H7 (cell line): ENCODE data around the gene TSPAN9. TPM values are rescaled to one million over a fixed set of nuclear protein-coding genes. Genes with fewer than 3 reads are reported as not detected.

ENCODE experiments used
- DNase-seq: peaks from one replicate; pipeline ENCODE4 v3.0.0; 2012
- H3K27me3 ChIP-seq: 2 replicates; pipeline ENCODE4 v1.6.0; 2011; ENCODE audit warnings: mild to moderate bottlenecking, low read length; ENCODE audit not compliant: control insufficient read depth, insufficient read depth
- H3K36me3 ChIP-seq: replicated peaks from 2 replicates; pipeline ENCODE4 v1.5.1; 2011; ENCODE audit warnings: low read length; ENCODE audit not compliant: control insufficient read depth, insufficient read depth
- H3K4me3 ChIP-seq: 2 replicates; pipeline ENCODE4 v1.5.1; 2011; ENCODE audit warnings: low read depth, mild to moderate bottlenecking, control low read depth, low read length, moderate library complexity; ENCODE audit not compliant: insufficient read depth
- total RNA-seq: library from RNA; depleted of rRNA; stranded (reverse); fragments of >200 nt; shearing (Covaris generic); gene quantifications from 2 replicates; pipeline ENCODE4 v1.2.3, GENCODE V29; 2014

The TSPAN9 gene
- total RNA-seq, 1 experiment from 2014 or later, result 22.4 TPM

DNA sequence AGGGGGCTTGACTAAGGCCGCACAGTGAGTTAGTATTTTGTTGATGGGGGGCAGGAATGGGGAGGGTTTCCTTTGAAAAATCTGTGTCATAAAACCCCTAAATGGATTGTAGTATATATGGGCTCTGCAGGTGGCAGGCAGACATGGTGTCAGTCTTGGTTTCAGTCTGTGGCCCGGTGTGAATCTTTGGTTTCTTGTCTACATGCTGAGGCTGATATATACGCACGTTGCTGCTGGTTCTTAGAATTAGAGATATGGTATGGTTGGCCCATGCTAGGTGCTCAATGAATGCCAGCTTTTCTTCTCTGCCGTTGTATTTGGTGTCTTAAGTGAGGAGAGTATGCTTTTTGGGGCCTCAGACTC, 73.1 kb downstream of the TSPAN9 start:
- no peaks in the 10 kb centered on the region for H3K27me3 ChIP-seq
- DNase-seq, result no peak
- H3K4me3 ChIP-seq, result no peak overlapping the region
- H3K36me3 ChIP-seq, result no peaks in the 10 kb centered on the region

DNA sequence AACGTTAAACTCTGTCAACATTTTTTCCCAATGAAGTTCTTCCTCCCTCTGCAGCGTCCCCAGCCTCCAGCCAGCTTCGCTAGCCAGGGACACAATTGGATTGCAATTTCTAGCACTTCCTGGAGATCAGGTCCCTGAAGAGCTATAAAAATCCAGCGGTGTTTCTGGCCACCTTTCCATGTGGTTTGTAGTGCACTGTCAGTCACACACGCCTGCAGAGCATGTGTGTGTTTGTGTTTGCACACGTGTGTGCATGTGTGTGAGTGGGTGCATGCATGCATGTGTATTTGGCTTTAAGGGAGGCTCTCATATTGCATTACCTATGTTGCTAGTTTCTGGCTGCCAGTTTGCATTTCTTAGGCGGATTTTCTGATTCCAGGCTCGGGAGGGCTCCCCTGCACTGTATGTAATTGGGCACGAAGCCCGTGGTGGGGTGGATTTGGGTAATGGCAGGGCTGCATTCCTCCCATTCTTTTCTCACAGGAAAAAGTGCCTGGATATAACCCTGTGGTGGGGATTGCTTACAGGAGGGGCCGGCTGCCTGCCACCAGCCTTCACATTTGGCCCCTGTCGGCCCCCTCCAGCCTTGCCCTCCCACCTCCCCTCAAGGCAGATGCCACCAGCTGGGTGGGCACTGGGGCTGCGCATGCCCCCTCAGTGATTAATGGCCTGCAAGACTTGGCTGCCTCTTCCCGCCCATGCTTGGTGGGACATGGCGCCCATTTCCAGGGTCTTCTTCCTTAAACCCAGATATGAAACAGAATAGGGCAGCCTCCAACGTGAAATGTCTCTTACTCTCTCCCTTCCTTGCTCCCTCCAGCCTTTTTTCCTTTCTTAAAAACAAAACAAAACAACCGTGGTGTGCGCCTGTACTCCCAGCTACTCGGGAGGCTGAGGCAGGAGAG, 74.0 kb downstream of the TSPAN9 start:
- no peaks in the 10 kb centered on the region for H3K27me3 ChIP-seq
- H3K36me3 ChIP-seq, result no peaks in the 10 kb centered on the region
- no peak overlapping the region for H3K4me3 ChIP-seq
- peak; percentile 83 for DNase-seq

DNA sequence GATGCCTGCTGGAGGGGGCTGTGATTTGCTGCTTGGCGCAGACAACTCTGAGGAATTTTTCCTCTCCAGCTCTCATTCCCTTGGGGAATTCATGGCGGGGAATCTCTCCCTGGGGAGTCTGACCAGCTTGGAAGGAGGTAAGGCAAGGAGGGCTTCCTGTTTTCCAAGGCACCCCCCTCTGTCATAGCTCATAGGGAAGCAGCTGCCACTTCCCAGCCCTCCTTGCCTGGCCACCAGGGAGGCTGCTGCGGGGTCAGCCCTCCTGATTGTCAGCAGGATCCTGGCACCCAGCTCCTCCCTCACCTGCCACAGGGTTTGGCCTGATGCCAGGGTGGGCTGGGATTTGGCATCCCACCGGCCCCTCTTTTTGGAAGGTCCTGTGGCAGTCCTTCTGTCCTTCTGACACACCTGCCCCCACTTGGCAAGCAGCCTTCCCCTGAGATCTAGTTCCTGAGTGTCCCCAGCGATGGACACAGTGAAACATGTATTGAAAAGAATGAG, 74.9 kb downstream of the TSPAN9 start:
- Histone ChIP-seq H3K36me3 (no peaks in the 10 kb centered on the region), H3K4me3 (no peak overlapping the region), H3K27me3 (no peaks in the 10 kb centered on the region)
- peak; percentile 81 for DNase-seq

DNA sequence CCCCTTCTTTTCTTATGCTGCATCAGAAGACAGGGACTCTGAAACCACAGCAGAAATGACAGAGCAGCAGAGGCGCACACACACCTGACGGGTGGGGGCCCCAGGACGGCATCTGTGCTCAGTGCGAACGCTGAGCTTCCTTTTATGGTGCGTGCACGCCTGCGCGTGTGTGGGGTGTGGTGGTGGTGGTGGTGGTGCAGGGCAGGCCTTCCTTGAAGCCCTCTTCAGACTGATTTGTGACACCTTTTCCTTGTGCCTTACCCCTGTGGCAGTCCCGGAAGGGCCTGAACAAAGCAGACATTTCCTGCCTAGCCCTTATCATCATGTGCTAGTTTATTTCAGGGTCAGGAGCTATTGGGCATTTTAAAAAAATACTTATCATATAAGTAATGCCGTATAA, 75.7 kb downstream of the TSPAN9 start:
- Histone ChIP-seq H3K36me3 (no peaks in the 10 kb centered on the region), H3K4me3 (no peak overlapping the region), H3K27me3 (no peaks in the 10 kb centered on the region)
- no peak for DNase-seq

DNA sequence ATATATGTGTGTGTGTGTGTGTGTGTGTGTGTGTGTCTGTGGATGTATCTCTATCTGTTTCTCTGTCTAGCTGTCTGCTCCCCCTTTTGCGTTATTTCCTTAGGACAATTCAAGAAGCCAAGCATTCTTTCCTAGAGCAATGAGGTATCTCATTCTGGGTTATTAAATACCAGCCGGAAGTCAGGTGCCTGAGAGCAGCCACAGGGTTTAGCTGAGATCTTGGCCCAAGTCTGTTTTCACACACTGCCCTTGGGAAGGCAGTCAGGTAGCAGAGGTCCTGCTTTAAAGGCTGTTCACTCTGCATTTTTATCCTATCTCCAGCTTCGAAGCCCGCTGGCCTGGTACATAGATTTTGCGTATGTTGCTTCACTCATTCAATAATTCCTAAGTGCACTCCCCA, 76.8 kb downstream of the TSPAN9 start:
- DNase-seq, result no peak

DNA sequence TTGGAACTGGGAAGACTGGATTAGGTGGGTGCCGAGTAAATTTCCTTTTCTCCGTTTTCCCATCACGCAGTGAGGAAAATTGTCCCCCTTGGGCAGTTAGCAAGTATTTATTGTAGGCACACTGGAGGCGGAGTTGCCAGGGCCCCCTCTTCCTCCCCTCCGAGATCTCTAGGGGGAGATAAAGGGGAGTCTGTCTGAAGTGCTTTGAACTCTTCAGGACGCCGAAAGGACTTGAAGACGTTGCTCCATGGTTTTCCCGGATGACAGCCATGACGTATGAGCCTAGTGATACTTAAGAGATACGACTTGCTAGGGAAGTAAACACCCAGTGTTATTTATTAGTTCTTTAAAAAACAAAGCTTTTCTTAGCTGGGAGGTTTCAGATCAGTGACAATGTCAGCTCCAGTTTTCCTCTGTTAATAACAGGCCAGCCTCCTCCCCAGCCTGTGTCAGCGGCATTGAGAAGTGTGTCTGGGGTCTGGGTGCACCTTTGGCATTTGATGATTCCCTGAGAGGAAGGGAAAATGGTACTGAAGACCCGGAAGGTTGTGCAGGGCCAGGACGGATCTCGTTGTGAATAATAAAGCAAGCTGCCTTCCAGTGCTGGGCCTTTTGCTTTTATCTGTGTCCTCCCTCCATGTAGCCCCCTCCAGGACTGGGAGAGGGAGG, 78.7 kb downstream of the TSPAN9 start:
- H3K27me3 ChIP-seq, result no peaks in the 10 kb centered on the region
- H3K36me3 ChIP-seq, result no peaks in the 10 kb centered on the region
- DNase-seq, result no peak
- H3K4me3 ChIP-seq, result no peak overlapping the region

More for the DNA sequence above, 76.8 kb downstream of the TSPAN9 start:
- Histone ChIP-seq H3K36me3 (no peaks in the 10 kb centered on the region), H3K4me3 (no peak overlapping the region), H3K27me3 (no peaks in the 10 kb centered on the region)

DNA sequence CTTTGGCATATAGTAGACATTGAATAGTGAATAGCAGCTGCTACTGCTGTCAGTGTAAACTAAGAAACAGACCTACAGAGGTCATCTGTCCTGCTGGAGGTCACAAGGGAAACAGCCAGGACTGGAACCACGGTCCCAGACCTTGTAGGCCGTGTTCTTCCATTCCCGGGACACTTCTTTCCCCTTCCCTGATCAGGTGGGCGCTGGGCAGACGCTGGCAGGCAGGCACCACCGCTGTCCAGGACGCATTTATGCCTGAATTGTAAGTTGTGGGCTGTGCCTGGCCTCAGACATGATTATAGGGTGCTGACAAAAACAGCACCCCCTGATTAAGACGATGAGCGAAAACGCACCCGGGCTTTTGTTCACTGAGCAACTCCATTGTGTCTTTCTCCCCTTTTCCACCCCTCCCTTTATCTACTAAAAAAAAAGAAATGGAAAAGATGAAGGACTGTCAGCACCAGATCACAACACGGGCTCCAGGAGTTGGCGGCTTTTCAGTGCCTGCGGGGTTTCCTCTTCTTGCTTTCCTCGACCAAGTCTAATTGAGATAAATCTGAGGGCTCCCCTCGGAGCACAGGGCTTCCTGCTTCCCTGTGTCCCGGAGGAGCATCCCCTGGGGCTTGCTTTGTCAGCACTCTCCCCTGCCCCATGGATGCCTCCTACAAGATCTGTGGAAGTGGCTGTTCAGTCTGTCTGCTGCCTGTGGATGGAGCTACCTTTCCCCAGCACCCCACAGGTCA, 80.6 kb downstream of the TSPAN9 start:
- Histone ChIP-seq H3K27me3 (no peaks in the 10 kb centered on the region), H3K4me3 (no peak overlapping the region), H3K36me3 (no peaks in the 10 kb centered on the region)
- no peak for DNase-seq

DNA sequence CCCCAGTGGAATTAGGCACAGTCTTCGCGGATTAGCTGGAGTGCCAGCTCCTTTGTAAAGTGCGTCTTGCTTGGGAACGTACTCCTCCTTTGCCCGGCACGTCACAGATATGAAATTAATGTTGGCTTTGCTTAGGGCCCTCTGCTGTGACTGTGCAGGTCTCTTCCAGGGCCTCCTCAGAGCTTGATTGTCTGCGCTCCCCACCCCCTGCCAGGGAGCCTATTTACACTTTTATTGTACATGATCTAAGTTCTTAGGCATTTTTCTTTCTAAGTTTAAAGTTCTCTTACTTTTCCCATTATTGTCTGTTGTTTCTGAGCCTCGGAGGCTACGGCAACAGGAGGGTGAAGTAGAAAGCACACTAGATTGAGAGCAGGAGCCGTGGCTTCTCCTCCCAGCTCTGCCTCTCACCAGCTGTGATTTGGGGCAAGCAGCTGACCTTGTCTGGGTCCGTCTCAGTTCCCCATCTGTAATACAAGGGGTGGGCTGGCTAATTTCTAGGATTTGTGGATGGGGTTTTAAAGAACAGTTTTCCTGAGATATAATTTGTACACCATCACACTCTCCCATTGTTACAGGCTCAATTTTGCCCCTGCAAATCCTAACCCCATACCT, 81.8 kb downstream of the TSPAN9 start:
- no peaks in the 10 kb centered on the region for H3K27me3 ChIP-seq
- no peak overlapping the region for H3K4me3 ChIP-seq
- H3K36me3 ChIP-seq, result no peaks in the 10 kb centered on the region
- no peak for DNase-seq

DNA sequence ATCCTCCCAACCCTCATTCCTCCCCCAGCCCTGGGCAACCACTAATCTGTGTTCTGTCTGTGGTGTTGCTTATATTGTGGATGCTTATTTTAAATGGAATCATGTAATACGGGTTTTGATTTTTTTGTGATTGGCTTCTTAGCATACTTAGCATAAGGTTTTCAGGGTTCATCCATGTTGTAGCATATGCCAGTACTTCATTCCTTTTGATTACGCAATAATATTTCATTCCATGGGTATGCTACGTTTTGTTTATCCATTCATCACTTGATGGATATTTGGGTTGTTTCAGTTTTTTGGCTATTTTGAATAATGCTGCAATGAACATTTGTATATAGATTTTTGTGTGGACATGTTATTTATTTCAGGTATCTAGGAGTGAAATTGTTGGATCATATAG, 82.9 kb downstream of the TSPAN9 start:
- H3K4me3 ChIP-seq, result no peak overlapping the region
- no peak for DNase-seq
- H3K27me3 ChIP-seq, result no peaks in the 10 kb centered on the region
- H3K36me3 ChIP-seq, result no peaks in the 10 kb centered on the region

DNA sequence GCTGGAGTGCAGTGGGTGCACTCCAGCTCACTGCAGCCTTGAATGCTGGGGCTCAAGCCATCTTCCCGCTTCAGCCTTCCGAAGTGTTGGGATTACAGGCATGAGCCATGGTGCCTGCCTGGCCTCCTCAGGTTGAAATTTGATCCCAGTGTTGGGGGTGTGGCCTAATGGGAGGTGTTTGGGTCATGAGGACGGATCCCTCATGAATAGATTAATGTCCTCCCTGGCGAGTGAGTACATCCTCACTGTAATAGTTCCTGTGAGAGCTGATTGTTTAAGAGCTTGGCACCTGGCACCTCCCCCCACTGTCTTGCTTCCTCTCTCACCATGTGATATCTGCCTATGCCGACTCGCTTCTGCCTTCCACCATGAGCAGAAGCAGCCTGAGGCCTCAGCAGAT, 84.7 kb downstream of the TSPAN9 start:
- DNase-seq, result no peak
- H3K36me3 ChIP-seq, result no peaks in the 10 kb centered on the region
- no peaks in the 10 kb centered on the region for H3K27me3 ChIP-seq
- H3K4me3 ChIP-seq, result no peak overlapping the region

DNA sequence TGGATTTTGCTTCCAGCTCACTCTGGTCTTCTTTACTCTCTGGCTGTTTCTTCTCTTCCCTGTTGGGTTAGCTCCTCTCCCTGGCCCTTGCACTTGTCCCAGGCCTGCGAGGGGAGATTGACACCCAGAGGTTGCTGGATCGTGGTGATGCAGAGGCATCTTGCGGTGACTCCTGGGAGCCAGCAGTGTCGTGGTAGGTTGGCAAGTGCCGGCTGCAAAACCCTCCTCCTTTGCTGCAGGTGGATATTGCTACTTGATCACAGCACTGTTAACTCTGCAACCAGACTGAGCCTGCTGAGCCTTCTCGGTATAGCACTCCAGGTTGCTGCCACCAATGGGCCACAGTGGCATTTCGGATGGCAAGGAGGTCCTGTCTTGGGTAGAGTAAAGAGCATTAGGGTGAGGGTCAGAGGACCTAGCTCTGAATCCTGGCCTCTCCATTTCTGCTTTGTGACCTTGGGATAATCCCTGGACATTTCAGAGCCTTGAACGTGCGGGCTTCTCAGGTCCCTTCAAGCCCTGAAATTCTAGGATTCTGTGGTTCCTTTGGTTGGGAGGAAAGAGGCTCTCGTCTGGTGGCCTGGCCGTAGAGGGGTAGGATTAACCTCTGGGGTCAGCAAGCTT, 87.4 kb downstream of the TSPAN9 start:
- no peak for DNase-seq
- no peaks in the 10 kb centered on the region for H3K36me3 ChIP-seq
- H3K4me3 ChIP-seq, result no peak overlapping the region
- no peaks in the 10 kb centered on the region for H3K27me3 ChIP-seq

DNA sequence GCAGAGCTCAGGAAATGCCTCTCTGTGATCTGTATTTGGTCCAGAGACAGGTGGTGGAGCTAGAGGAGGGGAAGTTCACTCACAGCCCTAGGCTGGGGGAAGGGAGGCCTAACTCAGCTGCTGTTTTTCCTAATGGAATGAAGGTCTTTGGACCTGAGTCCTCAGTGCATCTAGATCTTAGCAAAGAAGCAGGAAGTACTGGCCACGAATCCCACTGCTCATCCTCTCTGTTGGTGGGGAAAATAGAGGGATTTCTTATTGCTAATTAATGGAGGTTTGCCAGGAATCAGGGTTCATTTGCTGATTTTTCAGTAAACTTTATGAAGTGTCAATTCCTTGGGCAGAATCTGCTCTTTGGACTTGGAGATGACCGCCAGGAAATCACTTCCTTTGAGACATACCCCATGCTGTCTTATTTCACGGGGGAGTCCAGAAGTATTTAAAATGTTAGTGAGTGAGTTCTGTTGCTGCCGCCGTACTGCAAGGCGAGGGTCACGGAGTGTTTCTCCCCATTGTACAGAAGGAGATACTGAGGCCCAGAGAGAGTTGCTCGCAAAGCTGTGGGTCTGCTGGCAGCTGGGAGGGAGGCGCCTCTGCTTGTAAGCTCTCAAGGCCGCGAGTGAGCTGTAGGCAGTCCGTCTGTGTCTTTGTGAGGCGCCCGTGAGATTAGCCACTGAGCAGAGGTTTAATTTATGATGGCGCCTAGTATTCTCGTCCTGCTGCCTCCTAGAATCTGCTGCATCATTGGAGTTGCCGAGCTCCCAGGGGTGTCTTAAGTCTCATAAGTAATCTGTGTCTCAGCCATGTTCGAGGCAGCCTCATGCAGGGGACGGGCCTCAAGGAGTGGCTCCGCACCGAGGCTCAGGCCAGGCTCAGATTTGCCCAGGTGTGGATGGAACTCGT, 88.2 kb downstream of the TSPAN9 start:
- H3K4me3 ChIP-seq, result no peak overlapping the region
- DNase-seq, result peak; percentile 66
- H3K36me3 ChIP-seq, result no peaks in the 10 kb centered on the region
- no peaks in the 10 kb centered on the region for H3K27me3 ChIP-seq

DNA sequence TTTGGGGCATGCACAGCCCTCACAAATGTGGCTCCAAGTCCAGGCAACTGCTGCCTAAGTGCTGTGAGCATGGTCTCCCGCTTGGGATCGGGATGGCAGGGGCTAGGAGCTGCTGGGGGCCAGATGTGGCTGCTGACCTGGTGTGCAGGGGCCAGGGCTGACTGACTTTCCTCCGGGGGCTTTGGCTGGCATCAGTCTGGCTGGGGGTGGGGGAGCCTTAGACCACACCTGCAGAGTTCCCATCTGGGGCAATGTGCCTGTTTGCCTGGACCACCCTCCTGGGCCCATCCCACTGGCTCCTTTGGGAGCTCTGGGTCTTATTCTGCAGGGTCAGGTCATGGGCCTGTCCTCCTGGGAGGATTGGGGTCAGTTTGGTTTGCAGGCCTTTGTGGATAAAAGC, 90.5 kb downstream of the TSPAN9 start:
- Histone ChIP-seq H3K36me3 (no peaks in the 10 kb centered on the region), H3K27me3 (no peaks in the 10 kb centered on the region), H3K4me3 (no peak overlapping the region)
- DNase-seq, result no peak
